ENCODE results near the gene G0S2. TPM values are rescaled to one million over a fixed set of nuclear protein-coding genes. Genes with fewer than 3 reads are reported as not detected.
A peak's percentile ranks its signal among the peaks of the same experiment; 100 is the strongest.

Gene G0S2
- total RNA-seq, 1 experiment from 2014 or later, result 4.0 TPM

- Mint-ChIP-seq H3K4me1 (ENCODE audit: low read depth, unreplicated experiment) (peaks cover 52% of the 10 kb centered on the region), H3K36me3 (ENCODE audit: insufficient read depth, unreplicated experiment) (peaks cover 90% of the 10 kb centered on the region), H3K9me3 (ENCODE audit: low read depth, unreplicated experiment) (no peaks in the 10 kb centered on the region), H3K27ac (ENCODE audit: unreplicated experiment) (peak overlapping the region; percentile 19), H3K4me3 (ENCODE audit: low read depth, unreplicated experiment) (no peak overlapping the region), H3K27me3 (ENCODE audit: unreplicated experiment) (no peaks in the 10 kb centered on the region)
- CTCF ChIA-PET, result interaction anchor here (1.0 to 2.0 kb wide), 2 partner anchors 12 to 46 kb away, joined by 4 to 6 read pairs; no protein-coding TSS in a partner anchor
- intact Hi-C loops (cut with micrococcal nuclease; ENCODE audit: unreplicated experiment), result no loop called here
- no TSS peak for BruUV-seq (replicated peaks)
- no peak for TF ChIP-seq CTCF (IDR thresholded peaks at IDR 0.05; ENCODE audit: unreplicated experiment)
- no peak for DNase-seq
Measured at GRCh38 chr1:209642816-209643215, 32.4 kb upstream of the G0S2 start.

GRCh38 chr1:209643285-209644020, 31.8 kb upstream of the G0S2 start:
- TF ChIP-seq CTCF (IDR thresholded peaks at IDR 0.05; ENCODE audit: unreplicated experiment), result no peak
- no peak for DNase-seq
- Mint-ChIP-seq H3K36me3 (ENCODE audit: insufficient read depth, unreplicated experiment) (peaks cover 90% of the 10 kb centered on the region), H3K27me3 (ENCODE audit: unreplicated experiment) (no peaks in the 10 kb centered on the region), H3K4me1 (ENCODE audit: low read depth, unreplicated experiment) (peaks cover 58% of the 10 kb centered on the region), H3K27ac (ENCODE audit: unreplicated experiment) (peak overlapping the region; percentile 19), H3K9me3 (ENCODE audit: low read depth, unreplicated experiment) (no peaks in the 10 kb centered on the region), H3K4me3 (ENCODE audit: low read depth, unreplicated experiment) (no peak overlapping the region)
- intact Hi-C loops (cut with micrococcal nuclease; ENCODE audit: unreplicated experiment), result no loop called here
- no TSS peak for BruUV-seq (replicated peaks)
- CTCF ChIA-PET, result interaction anchor here (1.0 to 2.0 kb wide), 2 partner anchors 13 to 45 kb away, joined by 4 to 6 read pairs; no protein-coding TSS in a partner anchor

DNA sequence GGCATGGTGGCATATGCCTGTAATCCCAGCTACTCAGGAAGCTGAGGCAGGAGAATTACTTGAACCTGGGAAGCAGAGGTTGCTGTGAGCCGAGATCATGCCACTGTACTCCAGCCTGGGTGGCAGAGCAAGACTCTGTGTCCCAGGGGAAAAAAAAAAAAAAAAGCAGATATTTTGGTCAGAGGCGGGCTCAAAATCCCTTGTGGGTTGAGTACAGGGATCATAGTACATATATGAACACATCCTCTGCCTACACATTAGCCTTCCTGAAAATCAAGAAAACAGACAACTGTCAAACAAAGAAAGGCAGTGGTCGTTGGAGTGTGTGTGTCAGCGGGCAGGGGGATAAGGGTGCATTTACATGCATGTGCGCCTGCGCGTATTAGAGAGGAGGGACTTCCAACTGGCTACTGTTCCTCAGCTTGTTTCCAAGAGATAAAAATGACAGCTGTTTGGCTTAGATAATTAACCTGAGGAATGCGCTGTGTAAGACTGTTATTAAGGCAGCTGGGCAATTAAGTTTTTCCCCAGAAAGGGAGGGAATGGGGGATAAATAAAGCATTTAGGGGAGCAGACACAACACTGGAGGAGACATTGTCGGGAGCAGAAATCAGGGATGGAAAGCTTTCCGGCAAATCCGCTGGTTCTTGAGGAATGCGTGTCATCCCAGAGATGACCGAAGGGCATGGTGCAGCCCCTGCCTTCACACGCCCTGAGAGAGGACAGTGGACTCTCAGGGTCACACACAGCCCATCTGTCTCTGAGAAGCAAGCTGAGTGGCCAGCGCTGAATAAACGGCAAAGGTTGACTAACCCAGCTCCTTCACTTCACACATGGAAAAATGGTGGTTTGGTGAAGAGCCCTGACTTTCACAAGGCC, 29.4 kb upstream of the G0S2 start:
- no peak for DNase-seq
- Mint-ChIP-seq H3K4me3 (ENCODE audit: low read depth, unreplicated experiment) (no peak overlapping the region), H3K4me1 (ENCODE audit: low read depth, unreplicated experiment) (peaks cover 68% of the 10 kb centered on the region), H3K9me3 (ENCODE audit: low read depth, unreplicated experiment) (no peaks in the 10 kb centered on the region), H3K27ac (ENCODE audit: unreplicated experiment) (peak overlapping the region; percentile 43), H3K27me3 (ENCODE audit: unreplicated experiment) (no peaks in the 10 kb centered on the region), H3K36me3 (ENCODE audit: insufficient read depth, unreplicated experiment) (peaks cover 88% of the 10 kb centered on the region)
- no TSS peak for BruUV-seq (replicated peaks)
- no peak for TF ChIP-seq CTCF (IDR thresholded peaks at IDR 0.05; ENCODE audit: unreplicated experiment)
- CTCF ChIA-PET, result no interaction called here
- intact Hi-C loops (cut with micrococcal nuclease; ENCODE audit: unreplicated experiment), result no loop called here

DNA sequence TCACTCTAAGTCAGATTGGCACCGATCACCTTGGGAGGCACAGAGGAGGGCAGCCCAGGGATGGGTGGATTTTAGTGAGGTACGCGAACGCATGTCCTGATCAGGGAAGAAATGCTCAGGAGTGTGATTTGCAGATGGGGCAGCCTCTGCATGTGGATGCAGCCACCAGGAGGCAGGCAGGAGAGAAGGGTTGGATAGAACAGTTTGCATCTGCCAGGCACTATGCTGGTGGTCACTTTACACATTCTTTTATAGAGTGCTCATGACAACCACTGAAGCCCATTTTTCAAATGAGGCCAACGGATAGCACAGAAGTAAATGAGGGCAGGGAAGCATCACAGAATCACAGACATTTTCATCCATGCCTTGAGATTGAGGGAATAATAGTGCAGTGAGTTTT, 28.7 kb upstream of the G0S2 start:
- H3K4me3 Mint-ChIP-seq (ENCODE audit: low read depth, unreplicated experiment), result peak overlapping the region; percentile 89
- CTCF ChIA-PET, result interaction anchor here (0.8 kb wide), 1 partner anchor 9 kb away, joined by 3 read pairs; no protein-coding TSS in a partner anchor
- no TSS peak for BruUV-seq (replicated peaks)

More for the DNA sequence above, 28.7 kb upstream of the G0S2 start:
- H3K36me3 Mint-ChIP-seq (ENCODE audit: insufficient read depth, unreplicated experiment), result peaks cover 91% of the 10 kb centered on the region
- no peaks in the 10 kb centered on the region for H3K9me3 Mint-ChIP-seq (ENCODE audit: low read depth, unreplicated experiment)
- H3K27ac Mint-ChIP-seq (ENCODE audit: unreplicated experiment), result peak overlapping the region; percentile 76
- no peaks in the 10 kb centered on the region for H3K27me3 Mint-ChIP-seq (ENCODE audit: unreplicated experiment)
- intact Hi-C loops (cut with micrococcal nuclease; ENCODE audit: unreplicated experiment), result no loop called here
- TF ChIP-seq CTCF (IDR thresholded peaks at IDR 0.05; ENCODE audit: unreplicated experiment), result peak; percentile 37
- H3K4me1 Mint-ChIP-seq (ENCODE audit: low read depth, unreplicated experiment), result peaks cover 74% of the 10 kb centered on the region
- no peak for DNase-seq

Measured in Calu3 (cell line).